ENCODE data around the gene TAF11L4.
"Not testable (repeated sequence)": the region's sequence is repeated elsewhere in the genome, so short reads cannot be mapped to it uniquely, and the experiment has no call there.

The TAF11L4 gene
- long read RNA-seq, donor 1, result 0 reads
- long read RNA-seq, donor 2, result 0 reads
- long read RNA-seq, donor 3, result 0 reads
- long read RNA-seq, donor 4, result 0 reads
- long read RNA-seq, donor 5, result 0 reads
- long read RNA-seq, donor 6, result 0 reads
- long read RNA-seq, donor 7, partial matches to known transcripts, result 0 of 1 reads
- long read RNA-seq, donor 7, other reads (novel, unspliced or antisense), result 0 of 1 reads
- long read RNA-seq, donor 8, result 0 reads

DNA sequence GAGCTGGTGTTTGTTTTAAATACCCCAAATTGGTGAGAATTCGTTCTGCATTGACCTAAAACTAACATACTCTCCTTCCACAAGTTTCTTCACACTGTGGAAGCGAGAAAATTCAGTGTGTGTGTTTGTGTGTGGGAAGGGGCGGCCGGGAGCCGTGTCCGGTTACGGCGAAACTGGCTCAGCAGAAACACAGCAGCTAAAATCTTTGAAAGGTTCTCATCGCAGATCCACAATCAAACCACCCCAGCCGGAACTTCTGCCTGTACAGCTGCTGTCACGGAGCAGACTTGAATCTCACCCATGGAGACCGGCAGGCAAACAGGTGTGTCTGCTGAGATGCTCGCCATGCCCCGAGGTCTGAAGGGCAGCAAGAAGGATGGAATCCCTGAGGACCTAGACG lies at the start of gene TAF11L4:
TAF11L4 (plus strand) TSS at position 301 of the 400 bp plus-strand sequence.
- DNase-seq, result not testable (repeated sequence)

DNA sequence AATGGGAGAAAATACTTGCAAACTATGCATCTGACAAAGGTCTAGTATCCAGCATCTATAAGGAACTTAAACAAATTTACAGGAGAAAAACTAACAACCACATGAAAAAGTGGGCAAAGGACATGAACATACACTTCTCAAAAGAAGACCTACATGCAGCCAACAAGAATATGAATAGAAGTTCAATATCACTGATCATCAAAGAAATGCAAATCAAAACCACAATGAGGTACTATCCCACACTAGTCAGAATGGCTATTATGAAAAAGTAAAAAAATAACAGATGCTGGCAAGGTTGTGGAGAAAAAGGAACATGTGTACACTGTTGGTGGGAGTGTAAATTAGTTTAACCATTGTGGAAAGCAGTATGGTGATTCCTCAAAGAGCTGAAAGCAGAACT lies 46.5 kb upstream of the TAF11L4 start:
- DNase-seq, result not testable (repeated sequence)

DNA sequence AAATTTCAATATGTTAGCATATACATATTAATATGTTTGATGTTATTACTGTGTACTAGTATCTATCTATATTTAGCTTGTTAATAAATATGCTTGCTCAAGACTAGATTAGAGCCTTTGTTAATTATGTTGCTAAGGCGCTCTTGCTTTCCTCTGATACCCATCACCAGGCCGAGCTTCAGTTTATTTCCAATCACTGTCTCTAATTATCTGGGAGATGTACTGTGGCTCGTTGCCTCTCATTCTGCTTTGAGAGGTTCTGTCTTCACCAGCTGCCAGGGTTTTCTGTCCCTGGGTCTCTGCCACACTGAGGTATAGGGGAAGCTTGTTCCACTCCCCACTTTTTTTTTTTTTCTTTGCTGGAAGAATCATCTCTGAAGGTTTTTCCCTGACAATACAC lies 44.6 kb upstream of the TAF11L4 start:
- DNase-seq, result no peak

DNA sequence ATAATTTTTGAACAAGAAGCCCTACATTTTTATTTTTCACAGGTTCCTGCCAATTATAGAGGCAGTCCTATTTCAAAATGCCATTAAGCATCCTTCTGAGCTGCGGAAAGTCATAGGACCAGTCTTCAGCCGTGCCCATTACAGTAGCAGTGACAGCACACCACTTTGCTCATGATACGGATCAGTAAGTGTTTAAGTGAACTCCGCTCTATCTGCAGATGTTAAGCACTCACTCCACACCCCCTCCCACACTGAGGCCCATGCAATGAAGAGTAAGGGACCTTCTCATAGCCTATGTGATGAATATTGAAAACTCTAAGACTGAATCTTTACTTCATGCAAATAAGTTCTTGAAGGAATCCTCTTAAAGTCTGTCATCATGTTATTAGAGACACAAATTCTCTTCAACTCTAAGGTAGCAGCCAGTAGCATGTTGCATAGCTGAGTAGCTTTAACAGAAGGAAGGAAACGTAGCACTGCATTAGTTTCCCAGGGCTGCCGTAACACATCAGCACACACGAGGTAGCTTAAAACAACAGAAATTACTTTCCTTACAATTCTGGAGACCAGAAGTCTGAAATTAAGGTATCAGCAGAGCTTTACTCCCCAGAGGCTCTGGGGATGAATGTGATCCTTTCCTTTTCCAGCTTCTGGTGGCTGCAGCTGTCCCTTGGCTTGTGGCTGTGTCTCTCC lies 43.9 kb upstream of the TAF11L4 start:
- DNase-seq, result peak; percentile 22

DNA sequence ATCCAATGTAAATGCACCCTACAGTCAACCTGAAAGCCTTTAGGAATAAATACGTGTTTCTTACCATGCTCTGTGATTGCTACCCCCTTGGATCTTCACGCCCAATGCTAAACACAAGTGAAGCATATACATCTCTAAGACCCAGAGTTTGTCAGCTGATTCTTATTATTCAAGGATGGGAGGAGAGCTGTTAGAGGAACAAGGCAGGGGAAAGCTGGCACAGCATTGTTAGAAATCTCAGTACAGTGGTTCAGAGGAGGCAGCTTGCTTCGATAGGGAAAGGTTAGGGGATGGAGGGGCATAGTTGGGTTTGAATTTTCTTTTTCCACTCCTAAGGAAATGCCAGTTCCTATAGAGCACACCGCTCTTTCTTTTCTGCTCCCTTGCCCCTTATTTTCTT lies 40.2 kb upstream of the TAF11L4 start:
- DNase-seq, result no peak

DNA sequence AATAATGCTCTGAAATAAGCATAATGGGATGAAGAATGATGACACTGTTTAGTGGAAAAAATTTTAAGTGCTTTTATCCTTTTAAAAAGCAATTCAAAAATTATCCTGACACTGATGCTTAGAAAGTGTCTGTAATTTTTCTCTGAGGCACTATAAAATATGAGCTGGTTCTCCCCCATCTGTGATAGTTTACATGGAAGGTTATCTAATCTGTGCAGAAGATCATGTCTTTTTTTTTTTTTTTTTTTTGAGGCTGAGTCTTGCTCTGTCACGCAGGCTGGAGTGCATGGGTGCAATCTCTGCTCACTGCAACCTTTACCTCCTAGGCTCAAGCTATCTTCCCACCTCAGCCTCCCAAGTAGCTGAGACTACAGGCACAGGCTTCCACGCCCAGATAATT lies 38.8 kb upstream of the TAF11L4 start:
- DNase-seq, result no peak

DNA sequence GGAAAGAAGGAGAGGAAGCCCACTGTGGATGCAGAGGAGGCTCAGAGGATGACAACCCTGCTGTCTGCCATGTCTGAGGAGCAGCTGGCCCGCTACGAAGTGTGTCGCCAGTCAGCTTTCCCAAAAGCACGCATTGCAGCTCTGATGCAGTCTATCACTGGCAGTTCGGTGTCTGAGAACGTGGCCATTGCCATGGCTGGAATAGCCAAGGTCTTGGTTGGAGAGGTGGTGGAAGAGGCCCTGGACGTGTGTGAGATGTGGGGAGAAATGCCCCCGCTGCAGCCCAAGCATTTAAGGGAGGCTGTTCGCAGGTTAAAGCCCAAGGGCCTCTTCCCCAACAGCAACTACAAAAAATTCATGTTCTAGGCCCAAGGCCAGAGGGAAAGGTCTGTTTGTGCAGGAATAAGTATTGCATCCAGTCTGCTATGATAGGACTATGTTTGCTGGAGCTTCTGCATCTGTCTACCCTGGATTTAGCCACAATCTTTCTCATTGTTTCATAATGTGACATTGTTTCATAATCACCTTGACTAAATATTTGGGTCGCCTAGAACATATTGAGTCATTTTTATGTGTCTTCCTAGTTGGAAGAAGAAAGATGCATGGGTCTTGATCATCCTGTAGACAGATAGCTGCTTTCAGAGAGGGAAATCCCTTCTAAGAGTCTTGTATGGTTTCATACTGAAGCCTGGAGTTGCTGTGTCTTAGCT lies 35.0 kb upstream of the TAF11L4 start:
- DNase-seq, result not testable (repeated sequence)

DNA sequence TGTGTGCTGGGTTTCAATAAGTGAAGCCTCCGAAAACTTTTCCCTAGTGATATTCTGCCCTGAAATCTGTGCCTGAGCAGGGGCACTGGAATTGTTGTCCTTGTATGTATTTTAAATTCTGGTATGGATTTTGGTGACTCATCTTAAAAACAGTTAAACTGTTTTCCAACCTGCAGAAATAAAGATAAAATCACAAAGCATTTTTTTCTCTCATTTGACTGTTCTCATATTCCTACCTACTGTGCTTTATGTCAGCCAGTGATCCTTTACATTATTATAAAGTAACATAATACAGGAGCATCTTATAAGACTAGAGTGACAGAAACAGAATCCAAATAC lies 34.5 kb upstream of the TAF11L4 start:
- DNase-seq, result no peak

DNA sequence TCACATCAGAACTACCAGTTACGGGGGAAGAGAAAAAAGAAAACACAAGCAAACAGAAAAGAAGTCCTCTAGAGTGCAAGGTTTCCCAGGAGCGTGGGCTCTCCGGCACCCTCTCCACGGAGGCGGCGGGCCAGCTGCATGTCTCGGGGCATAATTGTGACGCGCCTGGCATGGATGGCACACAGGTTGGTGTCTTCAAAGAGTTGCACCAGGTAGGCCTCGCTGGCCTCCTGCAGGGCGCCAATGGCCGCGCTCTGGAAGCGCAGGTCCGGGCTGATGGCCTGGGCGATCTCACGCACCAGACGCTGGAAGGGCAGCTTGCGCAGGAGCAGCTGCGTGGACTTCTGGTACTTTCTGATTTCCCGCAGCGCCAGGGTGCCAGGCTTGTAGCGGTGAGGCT lies 30.3 kb upstream of the TAF11L4 start:
- not testable (repeated sequence) for DNase-seq

DNA sequence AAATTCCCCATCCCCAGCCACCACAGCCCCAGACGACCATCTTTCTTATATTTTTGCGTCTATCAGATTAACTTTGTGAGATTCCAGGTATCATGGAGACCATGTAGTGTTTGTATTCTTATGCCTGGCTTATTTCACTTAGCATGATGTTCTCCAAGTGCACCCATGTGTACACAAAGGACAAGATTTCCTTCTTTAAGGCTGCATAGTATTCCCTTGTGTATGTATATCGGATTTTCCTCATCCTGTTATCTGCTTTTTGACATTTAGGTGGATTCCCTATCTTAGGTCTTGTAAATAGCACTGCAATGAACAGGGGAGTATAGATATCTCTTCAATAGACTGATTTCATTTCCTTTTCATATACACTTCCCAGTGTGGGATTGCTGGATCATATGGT lies 28.8 kb upstream of the TAF11L4 start:
- DNase-seq, result no peak

DNA sequence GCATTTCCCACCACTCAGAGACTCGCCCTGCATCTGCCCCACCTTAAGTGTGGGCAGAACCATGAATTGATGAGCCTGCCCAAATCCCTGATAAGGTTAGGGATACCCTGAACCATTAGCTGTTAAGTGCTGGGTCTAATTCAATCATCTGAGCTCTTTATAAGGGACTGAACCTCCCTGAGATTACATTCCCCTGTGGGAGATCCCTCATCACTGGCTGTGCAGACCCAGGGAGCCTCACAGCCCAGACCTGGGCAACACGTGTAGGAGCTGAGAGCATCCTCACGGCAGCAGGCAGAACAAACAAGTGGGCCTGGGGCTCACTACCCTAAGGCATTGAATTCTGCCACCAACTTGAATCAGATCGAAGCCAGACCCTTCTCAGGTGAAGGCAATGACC lies 24.2 kb upstream of the TAF11L4 start:
- DNase-seq, result no peak

DNA sequence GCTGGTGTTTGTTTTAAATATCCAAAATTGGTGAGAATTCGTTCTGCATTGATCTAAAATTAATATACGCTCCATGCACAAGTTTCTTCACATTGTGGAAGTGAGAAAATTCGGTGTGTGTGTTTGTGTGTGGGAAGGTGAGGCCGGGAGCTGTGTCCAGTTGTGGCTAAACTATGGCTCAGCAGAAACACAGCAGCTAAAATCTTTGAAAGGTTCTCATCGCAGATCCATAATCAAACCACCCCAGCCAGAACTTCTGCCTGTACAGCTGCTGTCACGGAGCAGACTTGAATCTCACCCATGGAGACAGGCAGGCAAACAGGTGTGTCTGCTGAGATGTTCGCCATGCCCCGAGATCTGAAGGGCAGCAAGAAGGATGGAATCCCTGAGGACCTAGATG lies 23.7 kb upstream of the TAF11L4 start, which contains the start of gene TAF11L2:
TAF11L2 (plus strand) TSS at position 301 of the 400 bp plus-strand sequence.
- not testable (repeated sequence) for DNase-seq

DNA sequence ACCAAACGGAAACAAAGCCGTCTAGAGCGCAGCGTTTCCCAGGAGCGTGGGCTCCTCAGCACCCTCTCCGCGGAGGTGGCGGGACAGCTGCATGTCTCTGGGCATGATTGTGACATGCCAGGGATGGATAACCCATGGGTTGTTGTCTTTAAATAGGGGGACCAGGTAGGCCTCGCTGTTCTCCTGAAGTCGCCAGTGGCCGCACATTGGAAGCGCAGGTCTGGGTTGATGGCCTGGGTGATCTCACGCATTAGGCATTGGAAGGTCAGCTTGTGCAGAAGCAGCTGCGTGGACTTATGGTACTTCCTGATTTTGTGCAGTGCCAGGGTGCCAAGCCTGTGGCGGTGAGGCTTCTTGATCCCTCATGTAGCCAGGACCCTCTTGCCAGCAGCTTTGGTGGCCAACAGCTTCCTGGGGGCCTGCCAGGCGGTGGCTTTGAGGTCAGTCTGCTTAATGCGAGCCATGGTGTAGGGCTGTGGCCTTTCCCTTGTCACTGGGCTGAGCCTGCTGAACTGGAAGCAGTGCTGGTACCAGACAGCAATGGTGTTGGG lies 9.8 kb upstream of the TAF11L4 start:
- no peak for DNase-seq

DNA sequence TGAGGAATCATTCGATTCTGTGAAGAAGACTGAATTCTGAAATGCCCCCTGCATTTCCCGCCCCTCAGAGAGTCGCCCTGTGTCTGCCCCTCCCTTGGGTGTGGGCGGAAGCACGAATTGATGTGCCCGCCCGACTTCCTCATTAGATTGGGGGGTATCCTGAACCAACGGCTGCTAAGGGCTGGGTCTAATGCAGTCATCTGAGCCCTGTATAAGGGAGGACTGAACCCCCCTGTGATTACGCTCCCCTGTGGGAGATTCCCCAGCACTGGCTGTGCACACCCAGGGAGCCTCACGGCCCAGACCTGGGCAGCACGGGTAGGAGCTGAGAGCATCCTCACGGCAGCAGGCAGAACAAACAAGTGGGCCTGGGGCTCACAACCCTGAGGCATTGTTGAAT lies 4.1 kb upstream of the TAF11L4 start:
- DNase-seq, result not testable (repeated sequence)

DNA sequence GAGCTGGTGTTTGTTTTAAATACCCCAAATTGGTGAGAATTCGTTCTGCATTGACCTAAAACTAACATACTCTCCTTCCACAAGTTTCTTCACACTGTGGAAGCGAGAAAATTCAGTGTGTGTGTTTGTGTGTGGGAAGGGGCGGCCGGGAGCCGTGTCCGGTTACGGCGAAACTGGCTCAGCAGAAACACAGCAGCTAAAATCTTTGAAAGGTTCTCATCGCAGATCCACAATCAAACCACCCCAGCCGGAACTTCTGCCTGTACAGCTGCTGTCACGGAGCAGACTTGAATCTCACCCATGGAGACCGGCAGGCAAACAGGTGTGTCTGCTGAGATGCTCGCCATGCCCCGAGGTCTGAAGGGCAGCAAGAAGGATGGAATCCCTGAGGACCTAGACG lies 3.5 kb upstream of the TAF11L4 start, which contains the start of gene TAF11L3:
TAF11L3 (plus strand) TSS at position 301 of the 400 bp plus-strand sequence.
- not testable (repeated sequence) for DNase-seq

DNA sequence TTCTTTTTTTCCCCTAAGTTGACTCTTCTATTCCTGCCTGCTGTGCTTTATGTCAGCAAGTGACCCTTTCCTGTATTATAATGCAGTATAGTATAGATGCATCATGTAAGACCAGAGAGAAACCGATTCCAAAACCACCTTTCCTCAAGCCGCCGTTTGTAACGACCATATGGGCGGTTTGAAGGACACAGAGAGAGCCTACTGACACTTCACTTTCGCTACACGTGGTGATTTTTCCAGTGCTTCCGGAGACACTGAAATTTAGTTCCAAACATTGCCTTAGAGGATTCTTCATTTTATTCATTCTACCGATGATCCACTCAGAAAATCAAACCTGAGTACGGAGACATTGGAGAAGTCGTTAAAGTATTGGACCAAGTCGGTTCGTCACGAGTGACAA lies 2.1 kb upstream of the TAF11L4 start:
- not testable (repeated sequence) for DNase-seq

DNA sequence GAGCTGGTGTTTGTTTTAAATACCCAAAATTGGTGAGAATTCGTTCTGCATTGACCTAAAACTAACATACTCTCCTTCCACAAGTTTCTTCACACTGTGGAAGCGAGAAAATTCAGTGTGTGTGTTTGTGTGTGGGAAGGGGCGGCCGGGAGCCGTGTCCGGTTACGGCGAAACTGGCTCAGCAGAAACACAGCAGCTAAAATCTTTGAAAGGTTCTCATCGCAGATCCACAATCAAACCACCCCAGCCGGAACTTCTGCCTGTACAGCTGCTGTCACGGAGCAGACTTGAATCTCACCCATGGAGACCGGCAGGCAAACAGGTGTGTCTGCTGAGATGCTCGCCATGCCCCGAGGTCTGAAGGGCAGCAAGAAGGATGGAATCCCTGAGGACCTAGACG lies 3.3 kb downstream of the TAF11L4 start, which contains the start of gene TAF11L5:
TAF11L5 (plus strand) TSS at position 301 of the 400 bp plus-strand sequence.
- not testable (repeated sequence) for DNase-seq

DNA sequence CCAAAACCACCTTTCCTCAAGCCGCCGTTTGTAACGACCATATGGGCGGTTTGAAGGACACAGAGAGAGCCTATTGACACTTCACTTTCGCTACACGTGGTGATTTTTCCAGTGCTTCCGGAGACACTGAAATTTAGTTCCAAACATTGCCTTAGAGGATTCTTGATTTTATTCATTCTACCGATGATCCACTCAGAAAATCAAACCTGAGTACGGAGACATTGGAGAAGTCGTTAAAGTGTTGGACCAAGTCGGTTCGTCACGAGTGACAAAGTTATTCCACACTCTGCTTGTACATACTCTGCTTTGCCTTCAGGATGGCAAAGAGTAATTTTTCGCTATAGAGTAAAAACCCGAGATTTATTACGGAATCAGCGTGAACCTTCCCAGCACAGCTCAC lies 4.9 kb downstream of the TAF11L4 start:
- not testable (repeated sequence) for DNase-seq

DNA sequence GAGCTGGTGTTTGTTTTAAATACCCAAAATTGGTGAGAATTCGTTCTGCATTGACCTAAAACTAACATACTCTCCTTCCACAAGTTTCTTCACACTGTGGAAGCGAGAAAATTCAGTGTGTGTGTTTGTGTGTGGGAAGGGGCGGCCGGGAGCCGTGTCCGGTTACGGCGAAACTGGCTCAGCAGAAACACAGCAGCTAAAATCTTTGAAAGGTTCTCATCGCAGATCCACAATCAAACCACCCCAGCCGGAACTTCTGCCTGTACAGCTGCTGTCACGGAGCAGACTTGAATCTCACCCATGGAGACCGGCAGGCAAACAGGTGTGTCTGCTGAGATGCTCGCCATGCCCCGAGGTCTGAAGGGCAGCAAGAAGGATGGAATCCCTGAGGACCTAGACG lies 6.8 kb downstream of the TAF11L4 start, which contains the start of gene TAF11L6:
TAF11L6 (plus strand) TSS at position 301 of the 400 bp plus-strand sequence.
- DNase-seq, result not testable (repeated sequence)
